K562 (cell line): ENCODE results near the gene MYH15. TPM values are rescaled to one million over a fixed set of nuclear protein-coding genes. Genes with fewer than 3 reads are reported as not detected.

Experiments used
- ATAC-seq: fragments of 200-7000 bp; cut with Tn5 transposase; 3 replicates; pipeline ENCODE4 v1.9.1; 2020; ENCODE audit warnings: moderate library complexity
- BruUV-seq: library from RNA; stranded (reverse); fragments of 400-500 nt; replicated peaks from 2 replicates; lab custom pipeline; 2021; lab: Mats Ljungman, UMichigan
- CTCF ChIA-PET: fragments of 300-600 bp; formaldehyde crosslinking; extraction: SDS; loops from one replicate; lab custom pipeline; 2021; ENCODE audit warnings: low intra/inter-chr PET ratio; lab: Yijun Ruan, JAX
- POLR2A ChIA-PET: fragments of 300-600, 350-650 bp; sonication (Branson Sonifier 250); formaldehyde crosslinking; extraction: SDS; loops from one replicate; lab custom pipeline; 2021; ENCODE audit warnings: antibody characterized with exemption, inconsistent platforms; lab: Yijun Ruan, JAX
- DNase-seq, 4 experiments: peaks; one replicate each; pipeline versions ENCODE4 v3.0.0 to v3.0.0-alpha.2; 2011 to 2018; ENCODE audit warnings: low spot score in 3 of 4, mixed read lengths in 3 of 4; ENCODE audit errors: extremely low read depth in 1 of 4
- FAIRE-seq: peaks from 2 replicates; lab custom pipeline; 2011; peaks lifted over from hg19 to GRCh38; lab: Jason Lieb, UNC
- H2AFZ ChIP-seq: 2 replicates; pipeline ENCODE4 v1.6.0; 2011; ENCODE audit warnings: low read depth, low read length, control low read depth, inconsistent platforms
- H3K27ac ChIP-seq: fragments of 200-600 bp; 3 replicates; pipeline ENCODE4 v1.8.0; 2011; ENCODE audit warnings: low read depth, mild to moderate bottlenecking, control low read depth, inconsistent platforms, low read length, moderate library complexity, mixed read lengths; ENCODE audit errors: extremely low read depth
- H3K27me3 ChIP-seq, 2 experiments: fragments of 300-600 bp in 1 of 2; 2 replicates in 1 of 2; 3 replicates in 1 of 2; pipeline versions ENCODE4 v1.6.0 to v1.8.0; 2011; ENCODE audit warnings: inconsistent platforms in 2 of 2, low read length in 2 of 2, mild to moderate bottlenecking in 1 of 2, mixed read lengths in 1 of 2, moderate library complexity in 1 of 2; ENCODE audit not compliant: control insufficient read depth in 2 of 2, insufficient read depth in 2 of 2
- H3K36me3 ChIP-seq: fragments of 300-600 bp; 3 replicates; pipeline ENCODE4 v1.8.0; 2011; ENCODE audit warnings: mild to moderate bottlenecking, low read length, inconsistent platforms; ENCODE audit not compliant: control insufficient read depth, insufficient read depth
- H3K4me1 ChIP-seq, 2 experiments: fragments of 200-600 bp in 1 of 2; replicated peaks in 1 of 2; 2 replicates in 1 of 2; 3 replicates in 1 of 2; pipeline versions ENCODE4 v1.5.1 to v1.8.0; 2011; ENCODE audit warnings: inconsistent platforms in 2 of 2, low read length in 2 of 2, mild to moderate bottlenecking in 1 of 2, mixed read lengths in 1 of 2, moderate library complexity in 1 of 2; ENCODE audit not compliant: control insufficient read depth in 2 of 2, insufficient read depth in 2 of 2
- H3K4me2 ChIP-seq: 2 replicates; pipeline ENCODE4 v1.6.1; 2011; ENCODE audit warnings: low read length, control low read depth, inconsistent platforms, mixed read lengths; ENCODE audit not compliant: insufficient read depth
- H3K4me3 ChIP-seq: fragments of 200-600 bp; sonication (generic), shearing (Covaris generic); 2 replicates; pipeline ENCODE4 v1.5.1; 2016; ENCODE audit warnings: control low read depth, inconsistent platforms
- H3K79me2 ChIP-seq: fragments of 200-600 bp; 3 replicates; pipeline ENCODE4 v1.8.0; 2011; ENCODE audit warnings: low read length, inconsistent platforms; ENCODE audit not compliant: control insufficient read depth, insufficient read depth
- H3K9ac ChIP-seq, 2 experiments: 2 replicates each; pipeline versions ENCODE4 v1.6.0 to v1.6.1; 2011; ENCODE audit warnings: low read depth in 2 of 2, low read length in 2 of 2, control low read depth in 1 of 2, inconsistent platforms in 1 of 2, mild to moderate bottlenecking in 1 of 2, mixed read lengths in 1 of 2; ENCODE audit not compliant: insufficient read depth in 1 of 2
- H3K9me1 ChIP-seq: one replicate; pipeline ENCODE4 v1.6.0; 2011; ENCODE audit warnings: inconsistent platforms, mild to moderate bottlenecking, low read length, moderate library complexity; ENCODE audit not compliant: control insufficient read depth, insufficient read depth
- H3K9me3 ChIP-seq: replicated peaks from 2 replicates; pipeline ENCODE4 v1.5.1; 2011; ENCODE audit warnings: low read depth, low read length, inconsistent platforms; ENCODE audit not compliant: control insufficient read depth, insufficient read depth
- H4K20me1 ChIP-seq: replicated peaks from 2 replicates; pipeline ENCODE4 v1.6.1; 2011; ENCODE audit warnings: low read length, inconsistent platforms, mixed read lengths; ENCODE audit not compliant: control insufficient read depth, insufficient read depth
- BDP1 ChIP-seq: IDR thresholded peaks from 3 replicates; pipeline ENCODE4 v1.6.1; 2011; ENCODE audit not compliant: insufficient read length, insufficient read depth
- CREB3L1 ChIP-seq: fragments of 450-650 bp; IDR thresholded peaks from 2 replicates; pipeline ENCODE4 v1.6.1; 2014; ENCODE audit warnings: low read depth, mild to moderate bottlenecking, moderate library complexity, borderline replicate concordance
- FOXM1 ChIP-seq, 2 experiments: fragments of 450-650 bp in 1 of 2; sonication (generic) in 1 of 2; formaldehyde crosslinking in 1 of 2; IDR thresholded peaks; 2 replicates each; pipeline versions ENCODE4 v1.6.1 to v1.9.0; 2017 to 2022; ENCODE audit warnings: low read depth in 2 of 2, mild to moderate bottlenecking in 2 of 2, missing genetic modification reagents in 1 of 2, moderate library complexity in 1 of 2
- GABPA ChIP-seq: fragments of 200-800 bp; sonication (Bioruptor generic); conservative IDR thresholded peaks from 2 replicates; pipeline ENCODE4 v1.6.1; 2016; ENCODE audit warnings: low read depth, missing genetic modification characterization, missing compliant biosample characterization
- ILF3 ChIP-seq: fragments of 450-650 bp; IDR thresholded peaks from 2 replicates; pipeline ENCODE4 v1.6.1; 2018; ENCODE audit warnings: antibody characterized with exemption, mild to moderate bottlenecking, moderate library complexity, borderline replicate concordance
- NFIX ChIP-seq: fragments of 250-450 bp; sonication (Bioruptor Pico); IDR thresholded peaks from 2 replicates; pipeline ENCODE4 v1.4.0; 2020; ENCODE audit warnings: low read depth, mild to moderate bottlenecking, moderate library complexity
- TAF9B ChIP-seq: fragments of 450-650 bp; IDR thresholded peaks from 2 replicates; pipeline ENCODE4 v1.6.1; 2018; ENCODE audit warnings: mild to moderate bottlenecking; ENCODE audit not compliant: partially characterized antibody
- WGBS: fragments of 100-300 bp; shearing (Covaris generic); methylation state at CpG from one replicate; pipeline ENCODE4 v1.1.6; 2016; ENCODE audit warnings: low coverage, mixed read lengths; ENCODE audit not compliant: insufficient coverage; ENCODE audit errors: missing lambda C conversion rate; 5-methylcytosine and 5-hydroxymethylcytosine counted together
- in situ Hi-C: fragments of 300-500 bp; cut with MboI; formaldehyde crosslinking; loops from 4 replicates; pipeline ENCODE4 v1.15.0; 2018; ENCODE audit warnings: inconsistent platforms, mixed read lengths
- intact Hi-C: fragments of 100-400 bp; cut with micrococcal nuclease; formaldehyde crosslinking; loops from 2 replicates; pipeline ENCODE4 v1.14.2; 2022
- polyA plus RNA-seq, 8 experiments: library from polyadenylated mRNA; depleted of rRNA in 4 of 8; stranded (reverse) in 5 of 8; unstranded in 3 of 8; fragments of >200 nt; fragmentation: Nextera tagmentation in 2 of 8; fragmentation: Illumina TruSeq in 1 of 8; extraction: Ambion mirVana in 2 of 8; extraction: Trizol in 1 of 8; gene quantifications; 2 replicates each; pipeline versions ENCODE4 v1.2.1 to v1.2.3, GENCODE V29; 2011 to 2014; ENCODE audit warnings: inconsistent platforms in 1 of 8, missing spikeins in 1 of 8
- total RNA-seq, 7 experiments: library from RNA; depleted of rRNA in 6 of 7; stranded (reverse); fragments of >200 nt in 6 of 7; fragmentation: Illumina TruSeq in 2 of 7; extraction: Trizol in 2 of 7; gene quantifications; 2 replicates each; pipeline versions ENCODE4 v1.2.1 to v1.2.3, GENCODE V29; 2011 to 2021; ENCODE audit warnings: low replicate concordance in 1 of 7

The MYH15 gene
- total and polyA plus RNA-seq, 9 of the 15 experiments (the other 6 are each of a cell fraction or from before 2014, with no cell fraction given) = 0.03 to 0.29 (median 0.12) TPM

- Histone ChIP-seq H3K9ac (no peak overlapping the region), H2AFZ (no peak overlapping the region)
- TF ChIP-seq FOXM1 (IDR thresholded peaks at IDR 0.05; ENCODE audit: low read depth) (no peak), FOXM1 (CRISPR knock-in tag; IDR thresholded peaks at IDR 0.05; ENCODE audit: low read depth) (no peak), CREB3L1 (no peak), NFIX (no peak), ILF3 (no peak), BDP1 (no peak), TAF9B (no peak), GABPA (no peak)
- TF ChIP-seq, all 486 proteins: peak for 0
- Histone ChIP-seq H3K27ac (no peak overlapping the region), H3K9me3 (no peaks in the 10 kb centered on the region), H3K27me3 (no peaks in the 10 kb centered on the region), H4K20me1 (no peaks in the 10 kb centered on the region), H3K4me1 (no peaks in the 10 kb centered on the region; a peak in 3 of 5 replicates), H3K79me2 (no peaks in the 10 kb centered on the region), H3K36me3 (no peaks in the 10 kb centered on the region), H3K4me2 (no peak overlapping the region), H3K9me1 (no peaks in the 10 kb centered on the region), H3K4me3 (no peak overlapping the region)
- in situ Hi-C loops (no loop called here), intact Hi-C loops (no loop called here)
- WGBS = 0% methylated on average over 1 of the region's 1 CpG
- no TSS peak for BruUV-seq
- FAIRE-seq (no peak), DNase-seq (no peak), ATAC-seq (no peak)
- ChIA-PET CTCF (no interaction called here), POLR2A (no interaction called here)
Measured at GRCh38 chr3:108333961-108334360, 176.4 kb downstream of the MYH15 start.
